BLaER1 treated with 17β-estradiol and CSF1 and Interleukin-3, amounts not matched to agents 10 nM and 100 nM (cell line): ENCODE data around the gene ADGRD2.

Experiments
- H3K27ac ChIP-seq, 11 experiments: shearing (Covaris generic); formaldehyde crosslinking; 2 replicates each; pipeline ENCODE4 v1.8.1; 2022
- H3K27me3 ChIP-seq, 11 experiments: shearing (Covaris generic); formaldehyde crosslinking; 2 replicates each; pipeline ENCODE4 v1.8.1; 2022
- H3K36me3 ChIP-seq, 11 experiments: shearing (Covaris generic); formaldehyde crosslinking; 2 replicates each; pipeline ENCODE4 v1.8.1; 2022
- H3K4me1 ChIP-seq, 10 experiments: shearing (Covaris generic); formaldehyde crosslinking; 2 replicates each; pipeline ENCODE4 v1.8.1; 2022
- H3K4me2 ChIP-seq, 11 experiments: shearing (Covaris generic); formaldehyde crosslinking; 2 replicates each; pipeline ENCODE4 v1.8.1; 2022
- H3K4me3 ChIP-seq, 10 experiments: shearing (Covaris generic); formaldehyde crosslinking; 2 replicates each; pipeline ENCODE4 v1.8.1; 2022
- H3K9ac ChIP-seq, 11 experiments: shearing (Covaris generic); formaldehyde crosslinking; 2 replicates each; pipeline ENCODE4 v1.8.1; 2022
- H3K9me3 ChIP-seq, 11 experiments: shearing (Covaris generic); formaldehyde crosslinking; replicated peaks in 1 of 11; 2 replicates each; pipeline ENCODE4 v1.8.1; 2022
- H4K20me1 ChIP-seq, 11 experiments: shearing (Covaris generic); formaldehyde crosslinking; 2 replicates each; pipeline ENCODE4 v1.8.1; 2022
- Cebpa-rat ChIP-seq, 11 experiments: shearing (Covaris generic); IDR thresholded peaks; 2 replicates each; pipeline ENCODE4 v1.8.1; 2022

Gene ADGRD2

DNA sequence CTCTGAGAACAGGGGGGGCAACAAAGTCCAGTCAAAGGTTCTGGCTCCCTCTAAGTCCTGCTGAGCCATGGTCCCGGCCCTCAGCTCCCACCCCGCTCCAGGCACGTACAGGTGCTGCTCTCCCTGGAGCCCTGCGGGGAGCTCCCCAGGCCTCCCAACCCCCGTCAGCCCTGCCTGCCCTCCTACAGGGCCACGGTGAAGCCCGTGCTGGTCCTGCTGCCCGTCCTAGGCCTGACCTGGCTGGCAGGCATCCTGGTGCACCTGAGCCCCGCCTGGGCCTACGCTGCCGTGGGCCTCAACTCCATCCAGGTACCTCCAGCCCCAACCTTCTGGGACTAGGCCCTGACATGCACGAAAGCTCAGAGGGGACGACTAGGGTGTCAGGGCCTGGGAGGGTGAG, 20.1 kb downstream of the ADGRD2 start:
- H3K9ac ChIP-seq = no peak overlapping the region
- H3K4me2 ChIP-seq = no peak overlapping the region
- no peak overlapping the region for H3K4me3 ChIP-seq
- peaks cover 7 to 32% (median 18%) of the 10 kb centered on the region in 10 experiments for H3K4me1 ChIP-seq
- no peaks in the 10 kb centered on the region for H3K9me3 ChIP-seq
- TF ChIP-seq Cebpa-rat (IDR thresholded peaks at IDR 0.05) = no peak
- 0 out of 22 replicates have a peak, but pooled peaks cover 0 to 5% (median 0%) of the 10 kb centered on the region in 11 experiments for H4K20me1 ChIP-seq
- no peaks in the 10 kb centered on the region for H3K27me3 ChIP-seq
- no peaks in the 10 kb centered on the region for H3K36me3 ChIP-seq
- no peak overlapping the region for H3K27ac ChIP-seq

DNA sequence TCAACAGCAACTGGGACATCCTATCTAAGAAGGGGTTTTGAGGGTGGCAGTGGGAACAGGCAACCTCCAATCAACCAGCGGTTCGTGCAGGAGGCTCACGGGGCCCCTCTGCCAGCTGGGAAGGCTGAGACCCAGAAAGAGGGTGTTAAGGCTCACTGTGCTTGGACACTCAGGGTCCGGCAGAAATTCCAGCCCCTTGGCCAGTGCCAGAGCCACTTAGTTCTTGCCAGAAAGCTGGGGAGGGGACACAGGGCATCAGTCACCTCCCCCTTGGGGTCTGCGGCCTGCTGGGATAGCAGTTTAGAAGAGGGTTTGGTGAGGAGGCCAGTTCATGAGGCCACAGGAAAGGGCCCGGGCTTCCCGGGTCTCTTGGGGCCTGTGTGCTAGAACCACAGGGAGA, 20.5 kb downstream of the ADGRD2 start:
- H4K20me1 ChIP-seq = peaks cover 0 to 5% (median 0%) of the 10 kb centered on the region in 11 experiments; a peak in 1 of 22 replicates
- H3K4me1 ChIP-seq = peaks cover 10 to 35% (median 22%) of the 10 kb centered on the region in 10 experiments
- no peak overlapping the region for H3K27ac ChIP-seq
- no peak overlapping the region for H3K4me3 ChIP-seq
- no peaks in the 10 kb centered on the region for H3K9me3 ChIP-seq
- H3K9ac ChIP-seq = no peak overlapping the region
- no peak overlapping the region for H3K4me2 ChIP-seq
- H3K36me3 ChIP-seq = no peaks in the 10 kb centered on the region
- no peaks in the 10 kb centered on the region for H3K27me3 ChIP-seq
- TF ChIP-seq Cebpa-rat (IDR thresholded peaks at IDR 0.05) = no peak

DNA sequence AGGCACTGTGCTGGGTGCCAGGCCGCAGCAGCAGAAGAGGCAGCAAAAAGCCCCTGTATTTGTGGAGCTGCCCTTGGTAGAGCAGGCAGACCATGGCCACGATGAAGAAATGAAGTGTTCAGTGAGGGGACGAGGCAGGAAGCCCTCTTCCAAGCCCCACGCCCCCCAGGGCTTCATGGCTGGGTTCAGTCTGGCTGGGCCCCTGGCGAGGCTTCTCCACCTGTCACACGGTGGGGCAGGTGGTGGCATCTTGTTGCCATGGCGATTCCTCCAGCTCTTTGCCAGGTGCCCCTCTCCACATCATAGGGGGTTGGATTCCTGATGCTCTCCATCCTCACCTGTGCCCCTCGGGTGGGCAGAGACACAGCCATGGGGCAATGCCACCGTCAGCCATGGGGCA, 21.5 kb downstream of the ADGRD2 start:
- Histone ChIP-seq H3K4me2 (no peak overlapping the region), H3K9ac (no peak overlapping the region), H3K36me3 (no peaks in the 10 kb centered on the region), H3K4me1 (peaks cover 21 to 46% (median 32%) of the 10 kb centered on the region in 10 experiments), H4K20me1 (peaks cover 0 to 5% (median 0%) of the 10 kb centered on the region in 11 experiments; a peak in 1 of 22 replicates), H3K9me3 (no peaks in the 10 kb centered on the region), H3K27ac (no peak overlapping the region), H3K27me3 (peaks cover 0 to 5% (median 4%) of the 10 kb centered on the region in 11 experiments; a peak in 11 of 22 replicates), H3K4me3 (no peak overlapping the region)
- no peak for TF ChIP-seq Cebpa-rat (IDR thresholded peaks at IDR 0.05)

DNA sequence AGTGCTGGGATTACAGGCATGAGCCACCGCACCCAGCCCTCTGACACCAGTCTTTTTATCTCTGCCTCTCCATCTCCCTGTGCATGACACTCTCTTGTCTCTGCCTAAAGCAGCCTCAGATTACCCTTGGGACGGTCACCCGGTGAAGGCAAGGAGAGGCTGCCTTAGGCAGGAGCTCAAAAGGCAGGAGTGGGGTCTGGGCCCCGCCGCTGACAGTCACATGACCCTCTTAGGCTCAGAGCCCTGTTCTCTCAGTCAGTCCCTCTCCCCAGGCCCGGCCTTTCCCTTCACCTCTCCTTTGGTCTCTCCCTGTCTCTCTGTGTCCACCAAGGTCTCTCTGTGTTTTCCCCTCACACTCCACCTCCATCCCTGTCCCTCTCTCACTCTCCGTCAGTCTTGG, 22.5 kb downstream of the ADGRD2 start:
- TF ChIP-seq Cebpa-rat (IDR thresholded peaks at IDR 0.05) = no peak
- Histone ChIP-seq H3K4me3 (no peak overlapping the region), H3K27me3 (peaks cover 6 to 13% (median 12%) of the 10 kb centered on the region in 11 experiments; a peak in 20 of 22 replicates), H3K27ac (no peak overlapping the region), H3K36me3 (no peaks in the 10 kb centered on the region), H3K9ac (no peak overlapping the region), H3K4me1 (peaks cover 22 to 52% (median 39%) of the 10 kb centered on the region in 10 experiments), H3K9me3 (no peaks in the 10 kb centered on the region), H3K4me2 (no peak overlapping the region), H4K20me1 (peaks cover 0 to 5% (median 0%) of the 10 kb centered on the region in 11 experiments; a peak in 1 of 22 replicates)

DNA sequence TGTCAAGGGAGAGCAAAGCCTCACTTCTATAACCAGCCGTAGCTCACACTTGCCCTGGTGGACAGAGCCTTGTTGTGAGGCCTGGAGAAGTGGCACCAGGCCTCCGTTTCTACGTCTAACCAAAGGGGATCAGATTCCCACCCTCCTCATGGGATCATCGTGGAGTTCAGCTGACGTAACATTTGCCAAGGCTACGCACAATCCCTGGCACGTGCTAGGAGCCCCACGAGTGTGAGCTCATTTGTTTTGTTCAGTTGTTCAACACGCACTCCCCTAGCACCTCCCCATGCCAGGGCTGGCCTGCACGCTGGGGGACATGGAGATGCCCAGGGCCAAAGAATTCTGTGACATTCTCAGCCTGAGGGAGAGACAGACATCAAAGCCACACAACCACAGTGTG, 23.1 kb downstream of the ADGRD2 start:
- peaks cover 22 to 53% (median 38%) of the 10 kb centered on the region in 10 experiments for H3K4me1 ChIP-seq
- TF ChIP-seq Cebpa-rat (IDR thresholded peaks at IDR 0.05) = no peak
- H4K20me1 ChIP-seq = peaks cover 0 to 5% (median 0%) of the 10 kb centered on the region in 11 experiments; a peak in 1 of 22 replicates
- no peak overlapping the region for H3K4me3 ChIP-seq
- H3K9ac ChIP-seq = no peak overlapping the region
- peaks cover 11 to 19% (median 16%) of the 10 kb centered on the region in 11 experiments; a peak in 21 of 22 replicates for H3K27me3 ChIP-seq
- no peaks in the 10 kb centered on the region for H3K9me3 ChIP-seq
- no peaks in the 10 kb centered on the region for H3K36me3 ChIP-seq
- no peak overlapping the region for H3K27ac ChIP-seq
- no peak overlapping the region for H3K4me2 ChIP-seq

DNA sequence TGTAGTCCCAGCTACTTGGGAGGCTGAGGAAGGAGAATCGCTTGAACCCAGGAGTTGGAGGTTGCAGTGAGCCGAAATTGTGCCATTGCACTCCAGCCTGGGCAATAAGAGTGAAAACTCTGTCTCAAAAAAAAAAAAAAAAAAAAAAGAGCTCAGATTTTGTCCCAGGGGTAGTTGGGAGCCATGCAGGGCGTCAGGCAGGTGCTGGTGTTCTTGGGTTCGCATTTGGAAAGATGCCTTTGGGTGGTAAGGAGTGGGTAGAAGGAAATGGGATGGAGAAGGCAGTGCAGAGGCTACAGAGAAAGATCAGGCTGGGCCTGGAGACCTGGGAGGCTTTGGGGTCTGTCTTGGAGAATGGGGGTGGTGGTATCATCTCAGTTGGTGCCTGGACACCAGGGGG, 23.9 kb downstream of the ADGRD2 start:
- H3K36me3 ChIP-seq = no peaks in the 10 kb centered on the region
- no peak overlapping the region for H3K4me3 ChIP-seq
- H3K4me2 ChIP-seq = no peak overlapping the region
- H3K27ac ChIP-seq = no peak overlapping the region
- peaks cover 0 to 5% (median 0%) of the 10 kb centered on the region in 11 experiments; a peak in 1 of 22 replicates for H4K20me1 ChIP-seq
- H3K9ac ChIP-seq = no peak overlapping the region
- H3K4me1 ChIP-seq = peaks cover 22 to 46% (median 31%) of the 10 kb centered on the region in 10 experiments
- no peak for TF ChIP-seq Cebpa-rat (IDR thresholded peaks at IDR 0.05)
- H3K27me3 ChIP-seq = peaks cover 14 to 26% (median 22%) of the 10 kb centered on the region in 11 experiments; a peak in 21 of 22 replicates
- no peaks in the 10 kb centered on the region for H3K9me3 ChIP-seq

DNA sequence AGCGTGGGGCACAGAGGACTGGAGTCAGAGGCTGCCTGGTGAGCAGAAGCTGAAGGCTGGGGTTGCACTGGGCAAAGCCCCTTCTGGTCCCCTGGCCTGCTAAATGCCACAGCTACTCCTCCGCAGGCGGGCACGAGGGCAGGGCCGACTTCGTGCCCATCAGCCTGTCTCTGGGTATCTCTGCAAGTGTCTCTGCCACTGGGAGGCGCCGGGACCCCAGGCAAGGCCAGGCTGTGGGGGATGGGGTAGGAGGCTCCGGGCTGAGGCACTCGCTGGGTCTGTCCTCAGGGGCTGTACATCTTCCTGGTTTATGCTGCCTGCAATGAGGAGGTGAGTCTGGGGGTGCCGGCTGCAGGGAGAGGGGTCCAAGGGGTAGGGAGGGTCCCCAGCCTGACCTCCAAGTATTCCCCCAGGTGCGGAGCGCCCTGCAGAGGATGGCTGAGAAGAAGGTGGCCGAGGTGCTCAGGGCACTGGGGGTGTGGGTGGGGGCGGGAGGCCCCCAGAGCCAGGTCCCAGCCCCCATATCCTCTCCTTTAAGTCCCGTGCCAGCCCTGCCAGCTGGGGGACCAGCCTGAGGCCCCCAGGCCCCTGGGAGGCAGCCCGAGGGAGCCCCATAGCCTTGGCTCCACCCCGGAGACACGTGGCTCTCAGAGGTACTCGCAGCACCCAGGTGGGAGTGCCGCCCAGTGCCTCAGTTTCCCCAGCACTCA, 25.1 kb downstream of the ADGRD2 start:
- Histone ChIP-seq H3K4me3 (no peak overlapping the region), H3K27me3 (peaks cover 14 to 26% (median 22%) of the 10 kb centered on the region in 11 experiments; a peak in 21 of 22 replicates), H3K9ac (peak overlapping the region in 5 of 11 experiments; percentile 6 to 36 (median 33); a peak in 4 of 22 replicates)

DNA sequence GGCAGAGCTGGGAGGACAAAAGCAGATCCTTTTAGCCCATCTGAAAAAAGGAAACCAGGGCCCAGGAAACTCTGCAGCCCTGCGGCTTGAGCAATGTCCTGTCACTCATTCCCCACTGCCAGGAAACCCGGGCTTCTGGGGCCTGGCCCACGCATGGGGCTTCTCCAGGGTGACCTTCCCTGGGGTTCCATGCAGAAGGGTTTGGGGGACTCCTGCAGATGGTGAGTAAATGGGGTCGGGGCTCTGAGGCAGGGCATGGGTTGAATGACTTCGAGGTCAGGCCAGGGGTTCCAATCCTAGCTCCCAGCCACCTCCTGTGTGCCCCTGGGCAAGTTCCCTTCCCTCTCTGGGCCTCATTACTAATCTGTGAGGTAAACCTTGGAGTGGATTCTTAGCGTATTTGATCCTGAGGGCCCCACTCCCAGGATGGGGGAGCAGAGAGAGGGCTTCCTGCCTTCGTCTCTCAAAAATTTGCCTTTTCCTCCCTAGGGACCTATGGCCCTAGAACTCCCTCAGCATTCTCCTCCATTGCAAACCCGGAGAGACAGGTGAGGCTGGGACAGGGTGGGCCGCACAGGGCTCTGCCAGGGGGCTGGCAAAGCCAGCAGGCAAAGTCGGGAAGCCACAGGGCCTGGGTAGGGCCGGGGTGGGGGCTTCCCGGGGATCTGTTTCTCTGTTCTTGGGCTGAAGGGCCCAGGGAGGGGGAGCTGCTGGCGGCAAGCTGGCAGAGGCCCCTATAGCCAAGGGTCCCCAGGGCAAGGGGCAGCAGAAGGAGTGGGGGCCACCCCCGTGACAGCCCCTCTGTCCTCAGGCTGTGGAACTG, 25.8 kb downstream of the ADGRD2 start:
- H3K27ac ChIP-seq = peak overlapping the region in 1 of 11 experiments; percentile 8; a peak in 1 of 22 replicates
- H3K27me3 ChIP-seq = peaks cover 14 to 26% (median 22%) of the 10 kb centered on the region in 11 experiments; a peak in 21 of 22 replicates
- H3K4me1 ChIP-seq = peaks cover 17 to 38% (median 27%) of the 10 kb centered on the region in 10 experiments
- H4K20me1 ChIP-seq = no peaks in the 10 kb centered on the region; a peak in 2 of 22 replicates
- H3K4me2 ChIP-seq = peak overlapping the region; percentile 52 to 83 (median 74)
- H3K9ac ChIP-seq = peak overlapping the region in 8 of 11 experiments; percentile 6 to 47 (median 32); a peak in 10 of 22 replicates
- no peaks in the 10 kb centered on the region for H3K9me3 ChIP-seq
- TF ChIP-seq Cebpa-rat (IDR thresholded peaks at IDR 0.05) = no peak
- H3K36me3 ChIP-seq = no peaks in the 10 kb centered on the region
- H3K4me3 ChIP-seq = no peak overlapping the region

More for the DNA sequence above, 25.1 kb downstream of the ADGRD2 start:
- Histone ChIP-seq H3K4me2 (peak overlapping the region; percentile 52 to 83 (median 74)), H3K4me1 (peaks cover 16 to 38% (median 25%) of the 10 kb centered on the region in 10 experiments), H3K27ac (no peak overlapping the region; a peak in 1 of 22 replicates), H3K36me3 (no peaks in the 10 kb centered on the region), H4K20me1 (peaks cover 0 to 5% (median 0%) of the 10 kb centered on the region in 11 experiments; a peak in 2 of 22 replicates), H3K9me3 (no peaks in the 10 kb centered on the region)
- no peak for TF ChIP-seq Cebpa-rat (IDR thresholded peaks at IDR 0.05)
